Measurements from ENCODE around the gene ECHS1.
"Not testable (repeated sequence)": the region's sequence is repeated elsewhere in the genome, so short reads cannot be mapped to it uniquely, and the experiment has no call there.

The ECHS1 gene

DNA sequence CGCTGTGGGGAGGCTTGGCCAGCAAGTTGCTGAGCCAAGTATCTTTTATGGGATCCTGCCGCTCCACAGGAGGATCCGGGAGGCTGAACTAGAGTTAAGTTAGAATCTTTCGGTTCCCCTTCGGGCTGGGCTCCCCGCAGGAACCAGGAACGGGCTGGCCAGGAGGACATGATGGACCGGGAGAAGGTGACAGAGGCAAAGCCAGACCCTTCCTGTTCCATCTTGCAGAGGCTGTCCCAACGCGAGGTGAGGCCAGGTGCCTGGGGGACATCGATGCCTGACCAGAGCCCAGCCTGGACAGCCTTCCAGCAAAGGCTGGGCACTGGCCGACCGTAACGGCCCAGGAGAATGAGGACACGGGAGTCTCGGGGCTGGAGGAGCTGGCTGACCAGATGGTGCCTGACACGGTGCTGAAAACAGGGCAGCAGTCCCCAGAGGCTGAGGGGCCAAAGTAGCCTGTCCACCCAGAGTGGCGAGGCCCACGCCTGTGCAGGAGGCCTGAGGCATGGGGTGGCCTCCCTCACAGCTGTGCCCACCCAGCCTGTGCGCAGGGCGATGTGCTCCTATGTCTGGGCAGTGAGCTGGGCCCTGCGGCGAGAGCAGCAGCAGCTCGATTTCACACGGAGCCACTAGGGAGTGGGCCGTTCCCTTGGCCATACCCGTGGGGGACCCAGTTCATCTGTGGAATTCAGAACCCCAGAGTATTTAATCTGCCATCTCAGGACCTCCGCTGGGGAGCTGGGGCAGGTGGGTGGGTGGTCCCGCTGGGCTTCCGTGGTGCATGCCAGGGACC lies 4.1 kb upstream of the ECHS1 start:
- DNase-seq, result no peak

GRCh38 chr10:133376183-133376582 lies 3.0 kb upstream of the ECHS1 start:
- DNase-seq, result not testable (repeated sequence)

GRCh38 chr10:133375357-133376115 lies 2.4 kb upstream of the ECHS1 start:
- no peak for DNase-seq

GRCh38 chr10:133372507-133372906 lies 647 bp downstream of the ECHS1 start:
- DNase-seq, result no peak

- no peak for DNase-seq
Observed at GRCh38 chr10:133370030-133370786, 2.9 kb downstream of the ECHS1 start.

DNA sequence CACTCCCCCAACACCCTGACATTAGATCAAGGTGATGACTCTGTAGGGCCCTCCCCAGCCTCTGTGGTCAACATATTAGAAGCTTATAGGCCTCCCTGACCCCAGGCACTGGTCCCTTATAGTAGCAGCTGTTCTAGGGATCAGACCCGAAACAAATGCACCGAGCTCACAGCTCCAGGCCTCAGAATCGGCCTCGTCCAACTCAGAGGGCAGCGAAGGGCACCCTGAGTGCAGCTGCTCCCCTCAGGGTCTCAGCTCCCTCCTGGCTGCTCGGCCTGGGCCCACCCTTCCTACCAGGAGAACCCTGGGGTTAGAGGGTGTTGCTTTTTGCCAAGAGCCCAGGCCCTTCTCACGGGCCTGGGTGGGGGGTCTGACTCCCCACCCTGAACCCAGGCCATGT lies 5.0 kb downstream of the ECHS1 start:
- no peak for DNase-seq

GRCh38 chr10:133367461-133367860 lies 5.7 kb downstream of the ECHS1 start:
- DNase-seq, result not testable (repeated sequence)

- DNase-seq, result no peak
Observed at GRCh38 chr10:133366751-133367150, 6.4 kb downstream of the ECHS1 start.

- no peak for DNase-seq
Observed at GRCh38 chr10:133366130-133366478, 7.0 kb downstream of the ECHS1 start.

DNA sequence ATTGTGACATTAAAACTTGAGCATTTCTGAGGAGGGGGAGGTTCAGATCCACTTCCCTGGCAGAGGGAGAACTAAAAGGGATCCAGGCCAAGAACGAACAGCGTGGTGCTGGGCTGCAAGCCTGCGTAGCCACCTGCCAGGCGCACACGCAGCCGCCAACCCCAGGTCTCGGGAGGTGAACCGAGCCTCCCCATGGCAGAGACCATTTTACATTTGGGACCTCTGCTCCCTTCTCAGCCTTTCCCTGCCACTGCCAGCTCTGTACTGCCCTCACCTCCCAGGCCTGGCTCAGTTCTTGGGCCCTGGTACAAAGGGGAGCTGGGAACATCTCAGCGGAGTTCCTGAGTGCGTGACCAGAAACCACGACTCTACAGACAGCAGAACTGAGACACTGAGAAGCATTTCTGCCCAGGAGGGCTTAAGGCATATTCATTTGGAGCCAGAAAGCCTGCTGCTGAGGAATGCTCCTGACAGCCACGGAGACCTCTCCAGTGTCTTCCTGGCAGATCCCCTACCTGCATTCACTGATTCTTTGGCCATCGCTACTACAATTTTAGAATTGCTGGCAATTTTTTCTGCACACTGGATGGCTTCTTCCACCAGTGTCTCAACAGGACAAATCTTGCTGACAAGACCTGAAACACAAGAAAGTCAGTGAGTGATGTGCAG lies 7.6 kb downstream of the ECHS1 start:
- no peak for DNase-seq

GRCh38 chr10:133364645-133365431 lies 8.3 kb downstream of the ECHS1 start:
- peak; percentile 32 for DNase-seq

DNA sequence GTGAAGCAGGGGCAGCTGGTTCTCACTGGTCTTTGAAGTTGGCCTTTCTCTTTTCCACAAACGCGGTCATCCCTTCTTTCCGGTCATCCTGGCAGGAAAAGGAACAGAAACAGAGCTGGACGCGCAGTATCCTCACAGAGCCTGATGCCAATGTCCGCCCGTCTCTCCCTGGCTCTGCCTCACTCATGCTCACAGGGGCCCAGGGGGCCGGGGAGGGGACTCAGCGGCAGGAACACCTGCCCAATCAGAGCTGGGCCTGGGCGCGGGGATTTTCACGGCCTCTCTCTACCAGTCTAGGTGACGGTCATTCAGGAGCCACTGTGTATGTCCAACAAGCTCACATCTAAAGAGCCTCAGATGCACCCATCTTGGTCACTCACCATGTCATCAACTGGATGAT lies 10.3 kb downstream of the ECHS1 start:
- DNase-seq, result no peak

- DNase-seq, result no peak
Observed at GRCh38 chr10:133361773-133362441, 11.2 kb downstream of the ECHS1 start.

DNA sequence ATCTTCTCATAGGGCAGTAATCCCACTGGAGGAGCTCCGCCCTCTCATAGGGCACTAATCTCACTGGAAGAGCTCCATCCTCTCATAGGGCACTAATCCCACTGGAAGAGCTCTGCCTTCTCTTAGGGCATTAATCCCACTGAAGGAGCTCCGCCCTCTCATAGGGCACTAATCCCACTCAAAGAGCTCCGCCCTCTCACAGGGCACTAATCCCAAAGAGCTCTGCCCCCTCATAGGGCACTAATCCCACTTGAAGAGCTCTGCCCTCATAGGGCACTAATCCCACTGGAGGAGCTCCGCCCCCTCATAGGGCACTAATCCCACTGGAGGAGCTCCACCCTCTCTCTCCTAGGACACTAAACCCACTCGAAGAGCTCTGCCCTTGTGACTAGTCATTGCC lies 11.9 kb downstream of the ECHS1 start:
- DNase-seq, result no peak

GRCh38 chr10:133359972-133360610 lies 13.1 kb downstream of the ECHS1 start:
- no peak for DNase-seq

DNA sequence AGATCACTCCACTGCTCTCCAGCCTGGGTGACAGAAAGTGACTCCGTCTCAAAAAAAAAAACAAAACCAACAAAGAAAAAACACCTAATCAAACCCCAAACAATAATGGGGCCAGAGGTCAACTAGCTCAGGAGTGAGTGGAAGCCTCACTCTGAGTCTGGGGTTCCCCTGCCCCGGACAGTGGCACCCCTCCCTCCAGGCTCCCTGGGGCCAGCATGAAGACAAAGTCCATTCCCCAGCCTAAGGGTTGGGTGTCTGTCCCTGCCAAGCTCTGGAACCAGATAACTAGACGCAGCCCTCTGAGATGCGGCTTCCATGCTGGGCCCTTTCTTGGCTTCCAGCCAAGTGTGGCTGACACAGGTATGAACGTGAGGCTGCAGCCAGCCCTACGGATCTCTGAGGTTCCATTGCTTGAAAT lies 13.6 kb downstream of the ECHS1 start:
- peak; percentile 39 for DNase-seq

DNA sequence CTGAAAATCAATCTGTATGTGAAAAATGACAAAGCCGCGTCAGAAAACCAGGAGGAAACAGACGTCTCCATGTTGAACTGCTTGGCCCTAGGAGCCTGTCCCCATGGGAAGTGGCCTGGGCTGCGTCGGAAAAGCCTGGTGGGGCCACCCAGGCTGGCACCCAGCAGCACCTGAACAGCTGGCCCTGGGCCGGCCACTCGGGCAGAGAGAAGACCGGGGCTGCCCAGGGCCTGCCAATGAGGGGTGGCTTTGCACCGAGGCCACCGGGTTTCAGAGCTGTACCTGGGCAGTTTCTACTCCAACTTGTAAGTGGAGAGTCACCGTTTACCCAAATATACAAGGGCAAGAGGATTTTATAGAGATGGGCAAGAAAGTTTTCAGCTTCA lies 14.2 kb downstream of the ECHS1 start:
- no peak for DNase-seq

DNA sequence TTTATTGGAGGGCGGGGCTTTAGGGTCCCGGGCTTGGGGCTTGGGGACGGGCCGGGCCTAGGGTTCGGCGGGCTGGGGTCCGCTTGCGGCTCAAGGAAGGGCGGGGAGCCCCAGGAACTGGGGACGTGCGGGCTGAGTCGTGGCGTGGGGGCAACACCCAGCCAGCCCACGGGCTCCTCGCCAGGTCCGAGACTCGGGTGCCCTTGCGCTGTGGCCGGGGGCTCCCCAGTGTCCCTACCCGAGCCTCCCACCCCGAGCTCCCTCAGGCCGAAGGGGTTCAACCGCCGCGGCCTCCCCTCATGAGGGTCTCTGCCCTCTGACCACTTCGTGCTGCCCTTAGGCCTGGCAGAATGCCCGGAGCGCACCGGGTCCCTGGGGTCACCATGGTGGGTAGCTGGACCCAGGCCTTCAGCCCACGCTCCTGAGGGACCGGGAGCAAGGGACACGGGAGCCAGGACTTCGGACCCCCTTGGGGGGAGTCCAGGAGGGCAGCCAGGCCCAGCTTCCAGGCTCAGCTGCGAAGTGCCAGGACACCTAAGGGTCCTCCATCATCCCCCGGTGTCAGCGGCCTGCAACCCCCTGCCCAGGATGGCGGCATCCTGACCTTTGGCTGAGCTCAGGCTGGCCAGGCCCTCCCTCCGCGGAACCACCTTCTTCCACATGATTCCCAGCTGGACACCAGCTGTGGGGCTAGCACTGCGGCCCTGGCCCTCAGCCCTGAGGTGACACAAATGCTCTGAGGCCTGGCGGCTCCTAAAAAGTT lies 14.8 kb downstream of the ECHS1 start:
- DNase-seq, result no peak

- DNase-seq, result no peak
Observed at GRCh38 chr10:133357285-133358161, 15.6 kb downstream of the ECHS1 start, which contains the start of gene FUOM. Gene FUOM, minus strand, starts transcription at chr10:133358019. Its CDS starts 12 bp downstream, at chr10:133358007.
